SJCRH30 (cell line): ENCODE results near the gene ZBTB21. TPM values are rescaled to one million over a fixed set of nuclear protein-coding genes. Genes with fewer than 3 reads are reported as not detected.
A peak's percentile ranks its signal among the peaks of the same experiment; 100 is the strongest.
"Not testable (repeated sequence)": the region's sequence is repeated elsewhere in the genome, so short reads cannot be mapped to it uniquely, and the experiment has no call there.

Experiments
- DNase-seq, 2 experiments: peaks; one replicate each; pipeline ENCODE4 v3.0.0-alpha.2; 2015 to 2020
- H3K27ac ChIP-seq: fragments of 250-450 bp; sonication (Bioruptor Pico); 2 replicates; pipeline ENCODE4 v1.5.1; 2020; ENCODE audit warnings: mild to moderate bottlenecking, moderate library complexity
- H3K27me3 ChIP-seq: fragments of 250-450 bp; sonication (Bioruptor Pico); 2 replicates; pipeline ENCODE4 v1.5.1; 2020; ENCODE audit warnings: mild to moderate bottlenecking, moderate library complexity
- H3K36me3 ChIP-seq: fragments of 250-450 bp; sonication (Bioruptor Pico); 2 replicates; pipeline ENCODE4 v1.5.1; 2020; ENCODE audit warnings: mild to moderate bottlenecking, moderate library complexity
- H3K4me1 ChIP-seq: fragments of 250-450 bp; sonication (Bioruptor Pico); 2 replicates; pipeline ENCODE4 v1.5.1; 2020; ENCODE audit warnings: mild to moderate bottlenecking, moderate library complexity
- H3K4me3 ChIP-seq: fragments of 250-450 bp; sonication (Bioruptor Pico); 2 replicates; pipeline ENCODE4 v1.5.1; 2020; ENCODE audit warnings: mild to moderate bottlenecking, moderate library complexity
- H3K9me3 ChIP-seq: fragments of 250-450 bp; sonication (Bioruptor Pico); replicated peaks from 2 replicates; pipeline ENCODE4 v1.5.1; 2020; ENCODE audit warnings: mild to moderate bottlenecking, moderate library complexity
- total RNA-seq: library from RNA; depleted of rRNA; stranded (reverse); fragments of >200 nt; shearing (Covaris generic); gene quantifications from 2 replicates; pipeline ENCODE4 v1.2.3, GENCODE V29; 2014

The ZBTB21 gene
- total RNA-seq, 1 experiment from 2014 or later: 25.7 TPM

DNA sequence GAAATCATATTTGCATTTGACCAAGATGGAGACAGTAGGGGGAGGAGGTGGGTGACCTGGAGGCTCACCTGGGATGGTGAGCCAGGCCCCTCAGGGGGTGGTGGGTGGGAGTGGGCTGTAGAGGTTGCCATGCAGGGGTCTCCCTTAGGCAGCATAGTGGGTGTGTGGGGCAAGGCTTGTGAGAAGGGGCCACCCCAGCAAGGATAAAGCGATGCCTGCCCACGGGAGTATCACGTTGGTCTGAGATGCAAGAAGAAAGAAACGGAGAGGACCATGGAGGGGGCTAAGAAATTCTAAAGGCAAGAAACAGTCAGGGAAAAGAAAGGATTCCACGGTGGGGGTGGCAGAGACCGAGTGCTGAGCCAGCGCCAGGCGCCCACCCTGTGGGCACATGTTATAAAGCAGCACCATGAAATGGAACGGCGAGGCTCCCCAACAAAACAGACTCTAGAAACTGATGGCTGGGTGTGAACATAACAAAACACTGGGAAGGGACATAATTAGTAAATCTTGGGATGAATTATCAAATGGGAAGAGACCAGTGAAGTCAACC lies 44.6 kb downstream of the ZBTB21 start:
- Histone ChIP-seq H3K4me1 (no peaks in the 10 kb centered on the region), H3K9me3 (no peaks in the 10 kb centered on the region), H3K4me3 (no peak overlapping the region), H3K27ac (no peak overlapping the region), H3K27me3 (no peaks in the 10 kb centered on the region; the same call in 1 of the 2 replicates), H3K36me3 (no peaks in the 10 kb centered on the region)
- DNase-seq: no peak

DNA sequence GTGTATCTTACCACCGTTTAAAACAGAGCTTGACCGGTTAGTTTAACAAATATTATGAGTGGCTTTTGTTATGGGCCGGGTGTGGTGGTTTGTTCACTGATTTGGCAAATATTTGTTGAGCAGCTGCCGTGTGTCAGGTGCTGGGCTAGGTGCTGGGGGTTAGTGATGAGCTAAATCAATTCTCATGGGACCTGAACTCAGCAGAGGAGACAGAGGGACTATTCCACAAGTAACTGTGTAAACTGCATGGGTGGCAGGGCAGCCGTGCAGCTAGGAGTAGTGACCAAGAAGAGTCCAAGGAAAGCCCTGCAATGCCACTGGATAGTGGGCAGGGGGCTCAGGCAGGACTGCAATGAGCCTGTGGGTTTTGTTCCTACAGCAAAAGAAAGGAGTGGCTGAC lies 45.1 kb downstream of the ZBTB21 start:
- Histone ChIP-seq H3K4me1 (no peaks in the 10 kb centered on the region), H3K36me3 (no peaks in the 10 kb centered on the region), H3K27ac (no peak overlapping the region), H3K4me3 (no peak overlapping the region), H3K9me3 (no peaks in the 10 kb centered on the region), H3K27me3 (no peaks in the 10 kb centered on the region; the same call in 1 of the 2 replicates)
- no peak for DNase-seq

DNA sequence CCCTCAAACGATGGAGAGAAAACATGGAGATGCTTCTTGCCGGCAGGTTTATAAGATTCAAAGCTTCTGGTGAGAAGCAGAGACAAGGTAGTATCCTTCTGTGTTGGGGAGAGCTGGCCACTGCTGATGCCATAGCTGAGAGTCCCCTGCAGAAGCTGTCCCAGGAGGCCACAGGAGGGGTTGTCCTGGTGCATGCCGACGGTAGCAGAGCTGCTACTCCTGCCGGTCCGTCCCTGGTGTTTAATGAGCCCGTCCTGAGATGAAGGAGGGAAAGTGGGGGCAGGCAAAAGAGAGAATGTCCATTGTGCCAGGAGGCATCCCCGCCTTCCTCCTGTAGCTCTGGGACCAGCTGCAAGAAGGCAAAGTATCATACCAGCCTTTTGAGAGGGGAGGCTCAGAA lies 46.0 kb downstream of the ZBTB21 start:
- Histone ChIP-seq H3K4me3 (no peak overlapping the region), H3K9me3 (no peaks in the 10 kb centered on the region), H3K36me3 (no peaks in the 10 kb centered on the region), H3K27ac (no peak overlapping the region), H3K4me1 (no peaks in the 10 kb centered on the region), H3K27me3 (no peaks in the 10 kb centered on the region; the same call in 1 of the 2 replicates)
- no peak for DNase-seq

- DNase-seq: no peak
- Histone ChIP-seq H3K4me1 (peaks cover 12% of the 10 kb centered on the region), H3K27ac (no peak overlapping the region), H3K9me3 (no peaks in the 10 kb centered on the region), H3K27me3 (no peaks in the 10 kb centered on the region; the same call in 1 of the 2 replicates), H3K36me3 (no peaks in the 10 kb centered on the region), H3K4me3 (no peak overlapping the region)
Observed at GRCh38 chr21:41962425-41962966, 47.7 kb downstream of the ZBTB21 start.

- Histone ChIP-seq H3K36me3 (no peaks in the 10 kb centered on the region), H3K4me3 (no peak overlapping the region), H3K4me1 (peaks cover 19% of the 10 kb centered on the region), H3K27ac (no peak overlapping the region), H3K9me3 (no peaks in the 10 kb centered on the region), H3K27me3 (no peaks in the 10 kb centered on the region; the same call in 1 of the 2 replicates)
- no peak for DNase-seq
Observed at GRCh38 chr21:41961753-41962152, 48.4 kb downstream of the ZBTB21 start.

DNA sequence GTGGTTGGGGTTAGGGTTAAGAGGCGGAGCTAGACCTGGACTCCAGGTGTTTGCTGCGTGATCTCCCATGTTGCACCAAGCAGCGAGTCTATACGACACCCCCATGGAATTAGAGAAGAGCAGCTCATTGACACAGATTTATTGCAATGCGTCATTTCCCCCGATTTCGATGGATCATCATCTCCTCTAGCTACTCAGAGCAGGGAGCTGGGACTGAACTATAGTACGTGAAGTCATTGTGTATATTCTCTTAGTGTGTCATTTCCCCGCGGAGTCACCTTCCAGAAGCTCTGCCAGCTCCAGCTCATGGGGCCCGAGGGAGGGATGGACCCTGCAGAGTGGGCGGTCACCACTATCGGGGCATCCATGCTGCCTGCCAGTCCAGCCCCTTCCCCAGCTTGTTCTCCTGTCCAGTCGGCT lies 48.9 kb downstream of the ZBTB21 start:
- no peaks in the 10 kb centered on the region for H3K9me3 ChIP-seq
- no peak for DNase-seq
- H3K36me3 ChIP-seq: no peaks in the 10 kb centered on the region
- peaks cover 19% of the 10 kb centered on the region for H3K4me1 ChIP-seq
- H3K27me3 ChIP-seq: no peaks in the 10 kb centered on the region; the same call in 1 of the 2 replicates
- H3K4me3 ChIP-seq: no peak overlapping the region
- no peak overlapping the region for H3K27ac ChIP-seq

DNA sequence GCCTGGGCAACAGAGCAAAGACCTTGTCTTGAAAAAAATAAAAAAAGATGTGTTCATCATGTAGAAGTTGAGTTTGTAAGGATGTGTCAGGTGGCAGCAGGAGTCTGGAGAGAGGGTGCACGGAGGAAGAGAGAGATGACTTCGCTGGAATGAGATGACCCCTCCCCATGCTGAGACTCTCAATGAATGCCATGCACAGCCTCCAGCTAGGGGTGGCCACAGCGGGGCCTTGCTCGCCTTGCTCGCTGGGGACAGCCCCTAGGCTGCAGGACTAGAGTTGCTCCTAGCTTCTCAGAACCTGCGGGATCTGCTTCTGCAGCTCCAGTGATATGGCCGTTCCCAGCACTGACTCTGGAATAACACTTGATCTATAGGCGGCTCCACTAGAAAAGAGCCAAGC lies 49.8 kb downstream of the ZBTB21 start:
- no peak for DNase-seq
- no peaks in the 10 kb centered on the region for H3K36me3 ChIP-seq
- H3K27ac ChIP-seq: no peak overlapping the region
- H3K4me3 ChIP-seq: no peak overlapping the region
- no peaks in the 10 kb centered on the region; the same call in 1 of the 2 replicates for H3K27me3 ChIP-seq
- H3K9me3 ChIP-seq: no peaks in the 10 kb centered on the region
- peaks cover 19% of the 10 kb centered on the region for H3K4me1 ChIP-seq

- DNase-seq, H3K9me3 ChIP-seq, H3K4me3 ChIP-seq, H3K36me3 ChIP-seq, H3K27me3 ChIP-seq, H3K27ac ChIP-seq: not testable (repeated sequence)
- peaks cover 19% of the 10 kb centered on the region for H3K4me1 ChIP-seq
Observed at GRCh38 chr21:41959697-41960096, 50.5 kb downstream of the ZBTB21 start.

GRCh38 chr21:41958886-41959563 lies 51.1 kb downstream of the ZBTB21 start:
- H3K4me1 ChIP-seq: peaks cover 19% of the 10 kb centered on the region

GRCh38 chr21:41957991-41958766 lies 52.0 kb downstream of the ZBTB21 start:
- Histone ChIP-seq H3K4me1 (peaks cover 19% of the 10 kb centered on the region), H3K27ac (no peak overlapping the region), H3K27me3 (no peaks in the 10 kb centered on the region), H3K9me3 (no peaks in the 10 kb centered on the region), H3K4me3 (no peak overlapping the region; the same call in 1 of the 2 replicates), H3K36me3 (no peaks in the 10 kb centered on the region)
- peak; percentile 82 to 91 for DNase-seq

More at GRCh38 chr21:41958886-41959563, 51.1 kb downstream of the ZBTB21 start:
- H3K36me3 ChIP-seq: no peaks in the 10 kb centered on the region
- no peak overlapping the region for H3K4me3 ChIP-seq
- no peak for DNase-seq
- no peaks in the 10 kb centered on the region; the same call in 1 of the 2 replicates for H3K27me3 ChIP-seq
- no peak overlapping the region for H3K27ac ChIP-seq
- no peaks in the 10 kb centered on the region for H3K9me3 ChIP-seq

DNA sequence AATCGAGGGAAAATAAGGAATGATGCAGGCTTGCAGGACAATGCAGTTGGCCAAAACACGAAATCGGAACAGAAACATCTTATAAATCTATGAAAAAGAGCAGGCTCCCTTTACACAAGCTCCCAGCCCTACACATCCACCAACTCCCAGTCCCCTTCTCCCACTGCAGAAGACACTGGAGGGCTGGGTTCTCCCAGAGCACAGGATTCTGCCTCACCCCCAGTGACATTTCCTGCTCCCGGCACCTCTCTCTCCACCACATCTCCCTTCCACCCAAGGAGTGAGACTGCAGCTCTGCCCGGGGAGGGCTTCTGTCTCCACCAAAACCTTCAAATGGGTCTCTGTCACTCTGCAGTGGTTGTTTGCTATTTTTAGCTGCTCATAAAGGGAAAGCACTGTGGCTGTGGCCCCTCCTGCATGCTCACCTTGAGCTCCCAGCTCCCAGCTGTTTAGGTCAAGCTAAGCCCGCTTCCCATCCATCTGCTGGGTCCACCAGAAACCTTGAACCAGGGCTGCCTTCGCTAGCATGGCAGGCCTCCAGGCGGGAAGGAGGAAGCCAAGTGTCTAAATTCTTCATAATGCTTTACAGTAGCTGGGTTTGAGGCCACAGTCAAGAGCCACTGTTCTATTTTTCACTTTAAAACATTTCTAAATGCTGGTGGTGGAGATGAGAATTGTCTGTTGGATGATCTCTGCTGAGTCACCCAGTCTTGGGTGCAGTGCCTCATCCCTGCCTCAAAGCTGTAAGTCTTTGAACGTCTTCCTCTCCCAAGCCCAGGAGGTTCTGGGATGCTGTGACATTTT lies 53.0 kb downstream of the ZBTB21 start:
- peak; percentile 23 to 46 for DNase-seq
- Histone ChIP-seq H3K4me1 (peaks cover 21% of the 10 kb centered on the region), H3K27me3 (no peaks in the 10 kb centered on the region), H3K27ac (no peak overlapping the region), H3K4me3 (no peak overlapping the region), H3K36me3 (no peaks in the 10 kb centered on the region), H3K9me3 (no peaks in the 10 kb centered on the region)

GRCh38 chr21:41955516-41955915 lies 54.6 kb downstream of the ZBTB21 start:
- Histone ChIP-seq H3K27ac (no peak overlapping the region), H3K36me3 (no peaks in the 10 kb centered on the region), H3K9me3 (no peaks in the 10 kb centered on the region), H3K27me3 (no peaks in the 10 kb centered on the region), H3K4me3 (no peak overlapping the region), H3K4me1 (peaks cover 22% of the 10 kb centered on the region)
- no peak for DNase-seq

DNA sequence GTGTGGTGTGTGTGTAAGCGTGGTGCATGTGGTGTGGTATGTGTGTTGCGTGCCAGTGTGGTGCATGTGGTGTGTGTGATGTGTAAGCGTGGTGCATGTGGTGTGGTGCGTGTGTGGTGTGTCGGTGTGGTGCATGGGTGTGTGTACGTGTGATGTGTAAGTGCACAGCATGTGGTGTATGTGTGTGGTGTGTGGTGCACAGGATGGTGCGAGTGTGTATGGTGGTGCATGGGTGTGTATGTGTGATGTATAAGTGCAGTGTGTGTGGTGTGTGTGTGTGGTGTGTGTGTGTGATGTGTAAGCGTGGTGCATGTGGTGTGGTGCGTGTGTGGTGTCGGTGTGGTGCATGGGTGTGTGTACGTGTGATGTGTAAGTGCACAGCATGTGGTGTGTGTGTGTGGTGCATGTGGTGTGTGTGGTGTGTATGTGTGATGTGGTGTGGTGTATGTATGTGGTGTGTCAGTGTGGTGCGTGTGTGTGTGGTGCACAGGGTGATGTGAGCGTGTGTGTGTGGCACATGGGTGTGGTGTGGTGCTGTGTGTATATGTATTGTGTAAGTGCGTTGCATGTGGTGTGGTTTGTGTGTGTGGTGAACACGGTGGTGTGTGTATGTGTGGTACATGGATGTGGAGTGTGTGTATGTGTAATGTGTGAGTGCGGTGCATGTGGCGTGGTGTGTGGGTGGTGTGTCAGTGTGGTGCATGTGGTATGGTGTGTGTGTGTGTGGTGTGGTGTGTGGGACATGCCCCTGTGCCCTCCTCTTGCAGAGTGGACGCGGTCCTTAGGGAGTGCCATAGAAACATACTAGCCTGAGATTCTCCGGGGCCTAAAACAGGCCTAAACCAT lies 55.3 kb downstream of the ZBTB21 start:
- H3K9me3 ChIP-seq: no peaks in the 10 kb centered on the region
- no peaks in the 10 kb centered on the region for H3K36me3 ChIP-seq
- peaks cover 22% of the 10 kb centered on the region for H3K4me1 ChIP-seq
- no peak overlapping the region for H3K27ac ChIP-seq
- DNase-seq: no peak
- no peaks in the 10 kb centered on the region for H3K27me3 ChIP-seq
- peak overlapping the region; percentile 94 for H3K4me3 ChIP-seq
